Fibroblast of peridontal ligament (primary cell): ENCODE data around the gene TRPM4.
"Not testable (repeated sequence)": the region's sequence is repeated elsewhere in the genome, so short reads cannot be mapped to it uniquely, and the experiment has no call there.

Experiments used
- DNase-seq: peaks from one replicate; pipeline ENCODE4 v3.0.0-alpha.2; 2010; ENCODE audit errors: extremely low read depth

TRPM4 gene

GRCh38 chr19:49157445-49158224 is at the start of gene TRPM4:
TRPM4 (plus strand) TSS chr19:49157792; CDS start chr19:49157867, 75 bp downstream.
- DNase-seq: peak; percentile 57

- no peak for DNase-seq
These were observed 48.5 kb upstream of the TRPM4 start for GRCh38 chr19:49109051-49109450.

- no peak for DNase-seq
These were observed 47.9 kb upstream of the TRPM4 start for GRCh38 chr19:49109569-49110233.

GRCh38 chr19:49110567-49110966 is 47.0 kb upstream of the TRPM4 start:
- DNase-seq: peak; percentile 68

GRCh38 chr19:49111218-49111998 is 46.2 kb upstream of the TRPM4 start:
- DNase-seq: no peak

GRCh38 chr19:49113762-49114629 is 43.6 kb upstream of the TRPM4 start, which contains the start of gene LIN7B:
LIN7B (plus strand) TSS chr19:49114370; CDS start chr19:49114405, 35 bp downstream.
- DNase-seq: peak; percentile 42

- DNase-seq: peak; percentile 45
These were observed 42.8 kb upstream of the TRPM4 start for GRCh38 chr19:49114630-49115363.

GRCh38 chr19:49116544-49116943 is 41.0 kb upstream of the TRPM4 start:
- DNase-seq: no peak

- DNase-seq: no peak
These were observed 39.7 kb upstream of the TRPM4 start for GRCh38 chr19:49117677-49118564.

- DNase-seq: peak; percentile 86
These were observed 38.8 kb upstream of the TRPM4 start, which contains the start of gene C19orf73 for GRCh38 chr19:49118565-49119410. C19orf73 (minus strand) TSS chr19:49119143; CDS start chr19:49119022, 121 bp downstream.

- peak; percentile 35 for DNase-seq
These were observed 37.9 kb upstream of the TRPM4 start, which contains the start of gene PPFIA3 for GRCh38 chr19:49119411-49120324. PPFIA3 (plus strand) TSS chr19:49119544; CDS start chr19:49127874, 8,330 bp downstream.

- DNase-seq: no peak
These were observed 37.3 kb upstream of the TRPM4 start for GRCh38 chr19:49120325-49120683.

- DNase-seq: no peak
These were observed 36.7 kb upstream of the TRPM4 start for GRCh38 chr19:49120868-49121267.

GRCh38 chr19:49121841-49122240 is 35.8 kb upstream of the TRPM4 start:
- not testable (repeated sequence) for DNase-seq

GRCh38 chr19:49123285-49123684 is 34.3 kb upstream of the TRPM4 start:
- DNase-seq: not testable (repeated sequence)

- DNase-seq: no peak
These were observed 32.4 kb upstream of the TRPM4 start for GRCh38 chr19:49125025-49125731.

- DNase-seq: no peak
These were observed 31.0 kb upstream of the TRPM4 start for GRCh38 chr19:49126575-49126974.
